Measurements from ENCODE around the gene UBAC2.

- no peak for TF ChIP-seq POLR2A (IDR thresholded peaks at IDR 0.05; ENCODE audit: low read depth, low read length)
- no peak for TF ChIP-seq TAF1 (IDR thresholded peaks at IDR 0.05; ENCODE audit: borderline replicate concordance, low read depth, low read length)
These were observed 31.1 kb downstream of the UBAC2 start for GRCh38 chr13:99231721-99232120.
